Stimulated activated naive CD4-positive, alpha-beta T cell treated with Interleukin-2 at 50 U/mL for 16 hours (primary cell): ENCODE measurements around the gene TARDBP.
"Not testable (repeated sequence)": the region's sequence is repeated elsewhere in the genome, so short reads cannot be mapped to it uniquely, and the experiment has no call there.

Experiments
- DNase-seq: peaks from one replicate; lab custom pipeline; 2025; lab: John Stamatoyannopoulos, UW

Gene TARDBP

DNA sequence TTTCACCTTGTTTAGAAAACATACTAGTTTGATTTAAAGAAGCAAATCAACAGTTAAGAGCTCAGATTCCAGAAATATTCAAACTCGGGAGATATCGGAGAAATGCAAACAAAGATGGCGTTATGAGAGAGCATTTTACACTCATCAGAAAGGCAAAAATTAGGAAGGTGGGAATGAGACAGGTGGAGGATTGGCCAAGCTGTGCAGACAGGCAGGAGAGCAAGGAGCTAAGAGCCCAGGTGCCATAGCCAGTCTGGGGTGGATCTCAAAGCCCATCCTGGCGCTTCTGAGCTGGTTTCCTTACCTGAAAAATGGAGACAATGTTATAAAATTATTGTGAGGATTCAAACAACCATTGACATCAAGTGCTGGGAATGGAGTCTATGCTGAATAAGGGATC lies 19.6 kb upstream of the TARDBP start:
- no peak for DNase-seq

DNA sequence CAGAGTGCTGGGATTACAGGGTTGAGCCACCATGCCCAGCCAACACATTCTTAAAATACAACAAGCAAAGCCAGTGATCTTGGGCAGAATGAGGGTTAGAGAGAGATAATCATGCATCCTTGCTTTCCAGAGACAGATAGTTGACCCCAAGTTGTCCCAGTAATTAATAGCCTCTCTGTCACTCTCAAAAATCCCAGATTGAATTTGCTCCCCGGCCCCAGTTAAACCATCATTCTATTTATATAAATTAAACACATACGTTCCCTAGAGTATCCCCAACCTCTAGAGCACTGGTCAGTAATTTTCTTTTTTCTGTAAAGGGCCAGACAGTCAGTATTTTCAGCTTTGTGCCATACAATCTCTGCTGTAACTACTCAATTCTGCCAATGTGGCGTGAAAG lies 16.4 kb upstream of the TARDBP start:
- DNase-seq, result no peak

DNA sequence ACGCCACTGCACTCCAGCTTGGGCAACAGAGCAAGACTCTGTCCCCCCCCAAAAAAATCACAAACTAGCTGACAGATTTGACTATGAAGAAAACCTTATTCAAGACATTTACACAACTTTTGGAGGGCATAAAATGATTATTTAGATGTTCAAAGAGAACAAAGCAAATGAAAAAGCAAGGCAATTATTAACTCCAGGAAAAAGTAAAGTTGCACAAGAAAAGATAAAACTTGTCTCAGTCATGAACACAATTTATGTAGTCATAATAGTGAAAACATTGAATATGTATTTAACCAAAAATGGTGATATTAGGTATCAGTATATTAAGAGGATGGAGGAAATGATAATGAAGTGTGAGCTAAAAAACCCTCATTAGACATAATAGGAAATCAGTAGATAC lies 11.9 kb upstream of the TARDBP start:
- DNase-seq, result no peak

DNA sequence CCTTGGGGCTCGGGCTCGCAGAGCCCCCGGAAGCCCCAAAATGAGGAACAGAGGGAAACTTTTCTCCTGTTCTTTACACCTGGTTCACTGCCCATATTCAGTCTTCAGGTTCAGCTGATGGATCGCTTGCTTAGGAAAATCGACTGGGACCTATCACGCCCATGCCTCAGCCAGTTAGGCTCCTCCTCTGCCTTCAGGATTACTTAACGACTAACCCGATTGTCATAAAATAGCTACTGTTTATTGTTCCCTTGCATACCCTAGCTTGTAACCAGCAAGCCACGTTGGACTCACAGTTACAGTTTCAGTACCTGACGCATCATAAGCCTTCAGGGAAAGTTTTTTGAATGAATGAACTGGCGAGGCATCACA lies 692 bp downstream of the TARDBP start:
- no peak for DNase-seq

DNA sequence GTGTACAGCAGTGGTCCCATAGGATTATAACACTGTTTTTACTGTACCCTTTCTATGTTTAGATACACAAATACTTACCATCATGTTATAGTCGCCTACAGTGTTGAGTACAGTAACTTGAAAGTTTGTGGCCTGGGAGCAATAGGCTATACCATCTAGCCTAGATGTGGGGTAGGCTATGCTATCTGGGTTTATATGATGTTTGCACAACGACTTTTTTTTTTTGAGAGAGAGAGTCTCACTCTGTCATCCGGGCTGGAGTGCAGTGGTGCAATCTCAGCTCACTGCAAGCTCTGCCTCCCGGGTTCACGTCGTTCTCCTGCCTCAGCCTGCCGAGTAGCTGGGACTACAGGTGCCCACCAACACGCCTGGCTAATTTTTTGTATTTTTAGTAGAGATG lies 6.9 kb downstream of the TARDBP start:
- DNase-seq, result not testable (repeated sequence)

DNA sequence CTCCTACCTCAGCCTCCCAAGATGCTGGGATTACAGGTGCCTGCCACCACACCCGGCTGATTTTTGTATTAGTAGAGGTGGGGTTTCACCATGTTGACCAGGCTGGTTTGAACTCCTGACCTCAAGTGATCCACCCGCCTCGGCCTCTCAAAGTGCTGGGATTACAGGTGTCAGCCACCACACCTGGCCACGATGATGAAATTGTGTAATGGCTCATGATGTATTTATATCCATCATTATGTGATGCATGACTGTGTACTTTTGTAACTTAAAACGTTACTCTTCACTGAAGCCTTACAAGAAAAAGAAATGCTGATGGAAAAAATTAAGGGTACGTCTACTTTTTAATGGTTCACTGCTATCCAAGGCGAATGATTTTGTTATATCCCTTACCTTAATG lies 7.5 kb downstream of the TARDBP start:
- DNase-seq, result no peak

DNA sequence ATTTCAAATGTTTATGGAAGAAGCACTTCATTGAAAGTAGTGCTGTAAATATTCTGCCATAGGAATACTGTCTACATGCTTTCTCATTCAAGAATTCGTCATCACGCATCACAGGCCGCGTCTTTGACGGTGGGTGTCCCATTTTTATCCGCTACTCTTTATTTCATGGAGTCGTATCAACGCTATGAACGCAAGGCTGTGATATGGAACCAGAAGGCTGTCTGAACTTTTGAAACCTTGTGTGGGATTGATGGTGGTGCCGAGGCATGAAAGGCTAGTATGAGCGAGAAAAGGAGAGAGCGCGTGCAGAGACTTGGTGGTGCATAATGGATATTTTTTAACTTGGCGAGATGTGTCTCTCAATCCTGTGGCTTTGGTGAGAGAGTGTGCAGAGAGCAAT lies 10.7 kb downstream of the TARDBP start:
- no peak for DNase-seq

DNA sequence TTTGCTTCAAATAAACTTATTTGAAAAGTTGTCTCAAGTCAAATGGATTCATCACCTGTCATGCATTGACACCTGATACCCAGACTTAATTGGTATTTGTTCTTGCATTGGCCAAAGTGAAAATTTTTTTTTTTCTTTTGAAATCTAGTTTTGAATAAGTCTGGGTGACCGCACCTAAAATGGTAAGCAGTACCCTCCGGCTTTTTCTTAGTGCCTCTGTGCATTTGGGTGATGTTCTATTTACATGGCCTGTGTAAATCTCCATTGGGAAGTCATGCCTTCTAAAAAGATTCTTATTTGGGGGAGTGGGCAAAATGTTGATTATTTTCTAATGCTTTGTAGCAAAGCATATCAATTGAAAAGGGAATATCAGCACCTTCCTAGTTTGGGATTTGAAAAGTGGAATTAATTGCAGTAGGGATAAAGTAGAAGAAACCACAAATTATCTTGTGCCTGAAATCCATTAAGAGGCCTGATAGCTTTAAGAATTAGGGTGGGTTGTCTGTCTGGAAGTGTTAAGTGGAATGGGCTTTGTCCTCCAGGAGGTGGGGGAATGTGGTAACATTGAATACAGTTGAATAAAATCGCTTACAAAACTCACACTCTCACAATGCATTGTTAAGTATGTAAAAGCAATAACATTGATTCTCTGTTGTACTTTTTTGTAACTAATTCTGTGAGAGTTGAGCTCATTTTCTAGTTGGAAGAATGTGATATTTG lies 11.9 kb downstream of the TARDBP start:
- no peak for DNase-seq

DNA sequence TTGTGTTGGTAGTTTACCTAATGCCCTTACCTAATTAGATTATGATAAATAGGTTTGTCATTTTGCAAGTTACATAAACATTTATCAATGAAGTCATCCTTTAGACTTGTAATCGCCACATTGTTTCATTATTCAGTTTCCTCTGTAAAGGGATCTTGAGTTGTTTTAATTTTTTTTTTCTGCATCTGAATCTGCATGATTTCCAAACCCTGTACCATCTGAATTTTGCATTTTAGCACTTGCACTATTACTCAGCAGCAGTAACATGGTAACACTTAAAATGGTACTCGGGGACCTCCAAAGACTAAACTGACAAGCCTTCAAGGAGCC lies 12.4 kb downstream of the TARDBP start:
- no peak for DNase-seq

DNA sequence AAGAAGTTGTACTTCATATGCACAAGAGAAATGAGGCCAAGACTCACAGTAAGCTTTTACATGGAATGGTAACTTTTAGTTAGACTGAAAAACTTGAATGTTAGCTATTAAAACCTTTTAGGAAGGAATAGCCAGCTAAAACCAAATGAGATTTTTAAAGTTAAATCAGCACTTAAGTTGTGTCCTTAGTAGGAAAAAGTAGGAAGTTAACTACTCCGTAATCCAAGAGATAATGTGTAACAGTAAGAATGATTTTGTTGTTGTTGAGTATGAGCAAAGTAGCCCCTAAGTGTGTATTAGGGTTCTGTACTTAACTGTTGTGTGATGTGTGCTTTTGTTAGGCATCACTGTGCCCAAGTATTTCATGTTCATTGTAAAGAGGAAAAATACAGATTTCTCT lies 13.2 kb downstream of the TARDBP start:
- DNase-seq, result no peak

DNA sequence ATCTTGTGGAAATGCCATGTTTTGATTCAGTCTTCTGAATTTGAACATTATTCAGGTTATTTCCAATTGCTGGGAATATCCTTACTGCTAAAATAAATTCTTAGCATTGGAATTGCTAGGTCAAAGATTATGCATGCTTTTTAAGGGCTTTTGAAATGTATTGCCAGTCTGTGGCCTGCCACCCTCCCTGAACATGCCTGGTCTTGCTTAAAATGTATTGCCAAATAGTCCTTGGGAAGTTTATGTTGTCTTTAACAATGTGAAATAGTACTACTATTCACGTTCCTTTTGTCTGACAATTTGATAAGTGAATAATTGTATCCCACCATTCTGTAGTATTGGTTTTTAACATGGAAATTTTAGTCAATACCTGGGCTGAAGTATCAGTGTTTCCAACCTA lies 13.6 kb downstream of the TARDBP start:
- DNase-seq, result no peak

DNA sequence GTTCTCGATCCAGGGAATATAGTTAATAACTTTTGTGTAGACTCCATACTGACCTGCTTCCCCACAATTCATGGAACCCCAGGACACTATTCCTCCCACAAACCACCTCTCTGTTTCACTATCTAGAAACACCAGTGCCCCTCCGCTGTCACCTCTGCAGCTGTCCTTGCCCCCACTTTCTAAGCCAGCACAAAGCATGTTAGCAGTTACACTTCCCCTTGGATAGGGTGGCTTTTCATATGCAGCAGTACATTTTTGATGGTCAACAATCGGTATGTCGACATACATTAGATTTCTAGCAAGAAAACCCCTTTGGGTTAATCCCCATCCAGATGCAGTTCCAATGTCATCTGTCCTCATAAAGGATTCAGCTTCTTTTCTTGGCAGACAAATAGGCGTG lies 14.4 kb downstream of the TARDBP start:
- DNase-seq, result no peak

DNA sequence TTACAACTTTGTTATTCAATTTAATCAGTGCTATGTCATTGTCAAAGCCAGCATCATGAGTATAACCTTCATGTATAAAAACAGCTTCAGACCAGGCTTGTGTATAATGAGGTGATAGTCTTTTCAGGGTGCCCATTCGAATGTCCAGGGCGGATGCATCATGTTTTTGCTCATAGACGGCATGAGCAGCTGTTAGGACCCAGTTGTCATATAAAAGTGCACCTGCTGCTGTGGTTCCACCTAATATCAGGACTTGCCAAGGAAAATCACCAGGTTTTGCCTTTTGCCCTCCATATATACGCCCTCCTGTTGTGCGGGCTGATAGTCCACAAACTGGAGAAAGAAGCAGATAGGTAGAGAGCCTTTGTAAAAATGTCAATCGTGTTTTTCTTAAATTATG lies 14.9 kb downstream of the TARDBP start:
- no peak for DNase-seq

DNA sequence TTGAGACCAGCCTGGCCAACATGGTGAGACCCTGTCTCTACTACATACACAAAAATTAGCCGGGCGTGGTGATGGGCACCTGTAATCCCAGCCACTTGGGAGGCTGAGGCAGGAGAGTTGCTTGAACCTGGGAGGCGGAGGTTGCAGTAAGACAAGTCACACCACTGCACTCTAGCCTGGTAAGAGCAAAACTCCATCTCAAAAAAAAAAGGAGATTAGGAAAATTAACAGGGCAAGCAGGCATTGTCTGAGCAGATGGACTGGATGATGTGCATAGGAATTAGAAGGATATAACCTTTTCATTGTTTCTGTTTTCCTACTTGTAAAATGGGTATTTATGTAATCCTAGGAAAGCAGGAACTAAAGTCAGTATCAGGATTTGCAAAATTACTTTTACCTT lies 15.6 kb downstream of the TARDBP start:
- no peak for DNase-seq

DNA sequence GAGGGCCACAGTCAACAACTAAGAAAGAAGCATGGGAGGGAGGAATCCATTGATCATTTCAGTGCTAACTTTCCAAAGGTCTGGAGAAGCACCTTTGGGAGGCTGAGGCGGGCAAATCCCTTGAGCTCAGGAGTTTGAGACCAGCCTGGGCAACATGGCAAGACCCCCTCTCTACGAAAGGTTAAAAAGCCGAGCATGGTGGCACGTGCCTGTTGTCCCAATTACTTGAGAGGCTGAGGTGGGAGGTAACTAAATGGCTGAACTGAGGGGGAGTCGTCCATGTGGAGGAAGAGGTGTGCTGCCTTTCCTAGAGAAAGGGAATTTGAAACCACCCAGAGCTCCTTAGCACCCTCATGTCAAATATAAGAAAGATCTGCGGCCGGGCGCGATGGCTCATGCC lies 18.4 kb downstream of the TARDBP start:
- no peak for DNase-seq

DNA sequence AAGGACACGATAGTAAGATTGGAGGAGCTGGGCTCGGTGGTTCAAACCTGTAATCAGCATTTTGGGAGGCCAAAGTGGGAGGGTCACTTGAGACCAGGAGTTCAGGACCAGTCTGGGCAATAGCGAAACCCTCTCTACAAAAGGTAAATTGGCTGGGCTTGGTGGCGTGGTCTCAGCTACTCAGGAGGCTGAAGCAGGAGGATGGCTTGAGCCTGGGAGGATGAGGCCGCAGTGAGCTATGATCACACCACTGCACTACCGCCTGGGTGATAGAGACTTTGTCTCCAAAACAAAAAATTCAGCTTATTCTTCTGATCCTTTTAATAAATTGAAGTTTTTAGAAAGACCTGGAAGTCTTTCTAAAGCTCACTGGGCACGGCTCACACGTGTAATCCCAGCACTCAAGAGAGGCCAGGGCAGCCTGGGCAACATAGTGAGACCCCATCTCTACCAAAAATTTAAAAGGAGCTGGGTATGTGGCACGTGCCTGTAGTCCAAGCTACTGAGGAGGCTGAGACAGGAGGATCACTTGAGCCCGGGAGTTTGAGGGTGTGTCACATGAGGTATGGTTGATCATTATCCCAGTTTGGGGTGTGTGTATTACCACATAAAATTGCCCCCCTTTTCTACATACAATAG lies 19.3 kb downstream of the TARDBP start:
- no peak for DNase-seq

DNA sequence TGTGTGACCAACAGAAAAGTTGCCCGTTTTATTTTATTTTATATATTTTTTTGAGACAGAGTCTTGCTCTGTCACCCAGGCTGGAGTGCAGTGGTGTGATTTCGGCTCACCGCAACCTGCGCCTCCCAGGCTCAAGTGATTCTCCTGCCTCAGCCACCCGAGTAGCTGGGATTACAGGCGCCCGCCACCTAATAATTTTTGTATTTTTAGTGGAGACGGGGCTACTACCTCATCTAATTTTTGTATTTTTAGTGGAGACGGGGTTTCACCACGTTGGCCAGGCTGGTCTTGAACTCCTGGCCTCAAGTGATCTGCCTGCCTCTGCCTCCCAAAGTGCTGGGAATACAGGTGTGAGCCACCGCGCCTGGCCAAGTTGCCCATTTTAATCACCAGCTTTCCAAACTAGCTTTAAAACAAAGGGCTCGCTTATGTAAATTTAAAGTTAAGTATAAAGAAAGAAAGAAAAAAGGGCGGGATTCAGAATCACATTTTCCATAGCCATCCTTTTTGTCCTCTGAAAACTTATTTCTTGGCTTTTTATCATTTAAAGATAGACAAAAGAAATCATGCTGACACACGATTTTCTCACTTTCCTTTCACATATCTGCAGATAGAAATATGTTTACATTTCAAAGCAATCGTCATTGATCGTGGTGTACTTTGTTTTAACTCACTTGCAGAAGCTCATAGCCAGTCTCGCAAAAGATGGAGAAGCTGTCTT lies 24.7 kb downstream of the TARDBP start:
- DNase-seq, result not testable (repeated sequence)

DNA sequence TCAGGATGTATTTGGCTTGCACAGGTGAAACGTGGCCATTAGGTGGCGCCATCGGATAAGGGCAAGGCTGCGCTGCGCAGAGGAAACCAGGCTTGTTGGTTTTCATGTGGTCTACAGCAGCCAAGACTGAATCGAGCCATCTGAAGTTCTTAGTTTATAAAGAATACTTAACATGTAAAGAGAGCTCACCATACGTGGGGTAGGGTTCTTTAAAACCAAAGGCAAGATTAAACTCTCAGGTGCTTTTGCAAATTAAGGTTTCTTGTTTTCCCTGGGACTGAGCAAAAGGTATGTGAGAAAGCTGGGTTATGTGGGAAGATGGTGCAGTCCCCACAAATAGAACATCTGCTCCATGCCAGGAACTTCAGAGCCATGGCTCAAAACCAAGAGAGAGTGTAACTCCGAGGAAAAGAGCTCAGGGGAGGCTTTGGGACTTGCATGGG lies 25.3 kb downstream of the TARDBP start:
- DNase-seq, result peak; percentile 78

DNA sequence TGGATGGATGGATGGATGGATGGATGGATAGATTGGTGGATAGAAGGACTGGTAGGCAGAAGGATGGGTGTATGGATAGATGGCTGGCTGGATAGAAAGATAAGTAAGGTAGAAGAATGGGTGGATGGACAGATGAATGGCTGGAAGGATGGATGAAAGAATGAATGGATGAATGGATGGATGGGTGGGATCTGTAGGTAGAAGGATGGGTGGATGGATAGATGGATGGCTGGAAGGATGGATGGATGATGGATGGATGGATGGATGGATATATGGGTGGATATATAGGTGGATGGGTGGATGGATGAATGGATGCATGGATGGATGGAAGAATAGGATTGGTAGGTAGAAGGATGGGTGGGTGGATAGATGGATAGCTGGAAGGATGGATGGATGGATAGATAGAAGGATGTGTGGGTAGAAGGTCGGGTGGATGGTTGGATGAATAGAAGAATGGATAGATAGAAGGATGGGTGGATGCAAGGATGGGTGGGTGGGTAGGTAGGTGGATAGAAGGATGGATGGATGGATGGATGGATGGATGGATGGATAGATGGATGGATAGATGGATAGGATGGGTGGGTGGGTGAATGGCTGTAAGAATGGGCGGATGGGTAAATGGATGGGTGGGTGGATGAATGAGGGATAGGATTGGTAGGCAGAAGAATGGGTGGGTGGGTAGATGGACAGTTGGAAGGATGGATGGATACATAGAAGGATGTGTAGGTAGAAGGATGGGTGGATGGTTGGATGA lies 27.1 kb downstream of the TARDBP start:
- DNase-seq, result no peak

DNA sequence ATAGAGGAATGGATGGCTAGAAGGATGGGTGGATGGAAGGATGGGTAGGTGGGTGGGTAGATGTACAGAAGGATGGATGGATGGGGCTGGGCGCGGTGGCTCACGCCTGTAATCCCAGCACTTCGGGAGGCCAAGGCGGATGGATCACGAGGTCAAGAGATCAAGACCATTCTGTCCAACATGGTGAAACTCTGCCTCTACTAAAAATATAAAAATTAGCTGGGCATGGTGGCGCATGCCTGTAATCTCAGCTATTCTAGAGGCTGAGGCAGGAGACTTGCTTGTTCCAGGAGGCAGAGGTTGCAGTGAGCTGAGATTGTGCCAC lies 27.6 kb downstream of the TARDBP start:
- DNase-seq, result not testable (repeated sequence)

DNA sequence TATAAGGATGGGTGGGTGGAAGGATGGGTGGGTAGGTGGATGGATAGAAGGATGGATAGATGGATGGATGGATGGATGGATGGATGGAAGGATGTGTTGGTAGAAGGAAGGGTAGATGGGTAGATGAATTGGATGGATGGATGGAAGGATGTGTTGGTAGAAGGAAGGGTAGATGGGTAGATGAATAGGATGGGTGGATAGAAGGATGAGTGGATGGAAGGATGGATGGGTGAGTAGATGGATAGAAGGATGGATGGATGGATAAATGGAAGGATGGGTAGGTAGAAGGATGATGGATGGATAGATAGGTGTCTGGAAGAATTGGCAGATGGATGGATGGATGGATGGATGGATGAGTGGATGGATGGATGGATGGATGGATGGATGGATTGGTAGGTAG lies 28.6 kb downstream of the TARDBP start:
- DNase-seq, result no peak

DNA sequence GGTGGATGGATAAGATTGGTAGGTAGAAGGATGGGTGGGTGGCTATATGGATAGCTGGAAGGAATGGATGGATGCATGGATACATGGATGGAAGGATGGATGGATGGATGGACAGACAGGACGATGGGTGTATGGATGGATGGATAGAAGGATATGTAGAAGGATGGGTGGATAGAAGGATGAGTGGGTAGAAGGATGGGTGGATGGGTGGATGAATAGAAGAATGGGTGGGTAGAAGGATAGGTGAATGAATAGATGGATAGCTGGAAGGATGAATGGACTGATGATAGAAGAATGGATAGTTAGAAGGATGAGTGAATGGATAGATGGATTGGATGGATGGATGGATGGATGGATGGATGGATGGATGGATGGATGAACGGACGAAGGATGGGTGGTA lies 29.6 kb downstream of the TARDBP start:
- no peak for DNase-seq
